Mesenchymal stem cell (in vitro differentiated cells and primary cell): ENCODE data around the gene RPTOR.
A peak's percentile ranks its signal among the peaks of the same experiment; 100 is the strongest.

ENCODE experiments used
- DNase-seq: peaks from one replicate; pipeline ENCODE4 v3.0.0-alpha.2; 2013
- H2AFZ ChIP-seq: one replicate; pipeline ENCODE4 v1.6.1; 2013; ENCODE audit warnings: low read depth, mild to moderate bottlenecking, control low read depth, inconsistent platforms, low read length, moderate library complexity
- H2AK5ac ChIP-seq: 2 replicates; pipeline ENCODE4 v1.6.1; 2013; ENCODE audit warnings: low read length, moderate library complexity, mild to moderate bottlenecking, inconsistent platforms; ENCODE audit not compliant: severe bottlenecking
- H2BK120ac ChIP-seq: one replicate; pipeline ENCODE4 v1.6.1; 2013; ENCODE audit warnings: low read depth, mild to moderate bottlenecking, inconsistent platforms, low read length, moderate library complexity
- H2BK12ac ChIP-seq, 2 experiments: one replicate each; pipeline ENCODE4 v1.6.1; 2013; ENCODE audit warnings: inconsistent platforms in 2 of 2, low read length in 2 of 2, mild to moderate bottlenecking in 2 of 2, moderate library complexity in 2 of 2, control low read depth in 1 of 2
- H2BK15ac ChIP-seq: one replicate; pipeline ENCODE4 v1.6.1; 2013; ENCODE audit warnings: mild to moderate bottlenecking, low read depth, inconsistent platforms; ENCODE audit not compliant: poor library complexity, severe bottlenecking
- H2BK5ac ChIP-seq: 2 replicates; pipeline ENCODE4 v1.6.1; 2013; ENCODE audit warnings: low read depth, mild to moderate bottlenecking, low read length, control low read depth, inconsistent platforms; ENCODE audit not compliant: poor library complexity, severe bottlenecking
- H3K14ac ChIP-seq, 2 experiments: one replicate each; pipeline ENCODE4 v1.6.1; 2013; ENCODE audit warnings: inconsistent platforms in 2 of 2, low read length in 2 of 2, control low read depth in 1 of 2, mild to moderate bottlenecking in 1 of 2, moderate library complexity in 1 of 2
- H3K18ac ChIP-seq, 2 experiments: one replicate each; pipeline ENCODE4 v1.6.1; 2013; ENCODE audit warnings: inconsistent platforms in 2 of 2, low read length in 2 of 2, control low read depth in 1 of 2, low read depth in 1 of 2, mild to moderate bottlenecking in 1 of 2
- H3K23ac ChIP-seq, 2 experiments: one replicate each; pipeline ENCODE4 v1.6.1; 2013; ENCODE audit warnings: inconsistent platforms in 2 of 2, low read length in 2 of 2, mild to moderate bottlenecking in 2 of 2, moderate library complexity in 2 of 2, control low read depth in 1 of 2
- H3K27ac ChIP-seq: 2 replicates; pipeline ENCODE4 v1.5.1; 2013; ENCODE audit warnings: mild to moderate bottlenecking, moderate library complexity, low read length, control low read depth, inconsistent platforms; ENCODE audit not compliant: poor library complexity, severe bottlenecking
- H3K27me3 ChIP-seq, 2 experiments: 2 replicates each; pipeline versions ENCODE4 v1.6.1 to v1.7.0; 2013; ENCODE audit warnings: low read length in 2 of 2, mild to moderate bottlenecking in 2 of 2, moderate library complexity in 2 of 2, control low read depth in 1 of 2, inconsistent platforms in 1 of 2; ENCODE audit not compliant: control insufficient read depth in 1 of 2, insufficient read depth in 1 of 2
- H3K36me3 ChIP-seq, 2 experiments: 2 replicates each; pipeline versions ENCODE4 v1.6.1 to v1.7.0; 2013; ENCODE audit warnings: low read length in 2 of 2, control low read depth in 1 of 2, inconsistent platforms in 1 of 2, low read depth in 1 of 2, mild to moderate bottlenecking in 1 of 2; ENCODE audit not compliant: insufficient read depth in 2 of 2, control insufficient read depth in 1 of 2
- H3K4ac ChIP-seq, 2 experiments: one replicate each; pipeline ENCODE4 v1.6.1; 2013; ENCODE audit warnings: inconsistent platforms in 2 of 2, low read length in 2 of 2, mild to moderate bottlenecking in 2 of 2, moderate library complexity in 2 of 2, control low read depth in 1 of 2, low read depth in 1 of 2
- H3K4me1 ChIP-seq: 2 replicates; pipeline ENCODE4 v1.6.1; 2013; ENCODE audit warnings: low read depth, low read length, control low read depth; ENCODE audit not compliant: control insufficient read depth, insufficient read depth
- H3K4me2 ChIP-seq: 2 replicates; pipeline ENCODE4 v1.6.1; 2013; ENCODE audit warnings: low read length, mild to moderate bottlenecking, inconsistent platforms; ENCODE audit not compliant: poor library complexity, severe bottlenecking
- H3K4me3 ChIP-seq, 2 experiments: 2 replicates each; pipeline versions ENCODE4 v1.5.1 to v1.7.0; 2013; ENCODE audit warnings: low read length in 2 of 2, mild to moderate bottlenecking in 2 of 2, control low read depth in 1 of 2, low read depth in 1 of 2; ENCODE audit not compliant: insufficient read depth in 1 of 2
- H3K79me1 ChIP-seq: replicated peaks from 2 replicates; pipeline ENCODE4 v1.6.1; 2013; ENCODE audit warnings: mild to moderate bottlenecking, control low read depth, low read length, inconsistent platforms; ENCODE audit not compliant: poor library complexity, severe bottlenecking
- H3K9ac ChIP-seq: 2 replicates; pipeline ENCODE4 v1.7.0; 2013; ENCODE audit warnings: mild to moderate bottlenecking, low read length, moderate library complexity
- H3K9me3 ChIP-seq: 2 replicates; pipeline ENCODE4 v1.7.0; 2013; ENCODE audit warnings: mild to moderate bottlenecking, low read length; ENCODE audit not compliant: control insufficient read depth
- H4K8ac ChIP-seq: one replicate; pipeline ENCODE4 v1.6.1; 2013; ENCODE audit warnings: inconsistent platforms, mild to moderate bottlenecking, low read length, moderate library complexity
- H4K91ac ChIP-seq: one replicate; pipeline ENCODE4 v1.6.1; 2013; ENCODE audit warnings: mild to moderate bottlenecking, low read length, inconsistent platforms
- WGBS: methylation state at CpG from one replicate; pipeline ENCODE4 v1.1.7; 2013; ENCODE audit warnings: mixed read lengths; 5-methylcytosine and 5-hydroxymethylcytosine counted together

The RPTOR gene

DNA sequence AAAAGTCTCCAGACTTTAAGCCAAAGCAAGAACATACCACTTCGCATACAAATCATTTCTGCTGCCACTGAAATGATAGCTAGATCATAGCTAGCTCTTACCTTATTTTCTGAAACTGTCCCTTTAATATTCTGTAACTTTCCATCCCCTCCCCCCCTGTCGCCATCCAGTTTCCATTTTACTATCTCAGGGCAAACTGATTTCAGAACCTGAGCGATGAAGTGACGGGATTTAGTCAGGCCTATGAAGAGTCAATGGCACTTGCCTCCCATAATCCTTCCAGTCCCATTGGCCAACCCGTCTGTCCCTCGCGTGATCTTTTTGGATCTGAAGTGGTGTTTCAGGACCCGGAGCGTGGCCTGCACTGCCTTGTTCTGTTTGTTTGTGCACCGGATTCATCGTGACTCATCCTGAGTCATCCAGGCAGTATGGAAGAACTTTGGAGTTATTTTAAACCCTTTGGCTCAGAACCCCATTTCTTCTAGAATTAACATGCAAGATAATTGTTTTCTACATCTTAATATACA is 247.2 kb downstream of the RPTOR start:
- Histone ChIP-seq H2BK15ac (no peak overlapping the region), H3K23ac (no peak overlapping the region), H3K4me3 (no peak overlapping the region), H4K8ac (no peak overlapping the region), H2BK120ac (no peak overlapping the region), H3K79me1 (peaks cover 24% of the 10 kb centered on the region), H3K4me2 (no peak overlapping the region), H4K91ac (no peak overlapping the region), H2BK12ac (peak overlapping the region in 1 of 2 experiments; percentile 25), H3K27ac (peak overlapping the region; percentile 65), H3K18ac (no peak overlapping the region), H3K9ac (peak overlapping the region; percentile 80), H3K14ac (no peak overlapping the region), H3K4ac (no peak overlapping the region), H3K36me3 (peaks cover 5 to 14% of the 10 kb centered on the region in 2 experiments), H2AFZ (no peak overlapping the region), H3K27me3 (no peaks in the 10 kb centered on the region), H2AK5ac (no peak overlapping the region), H2BK5ac (no peak overlapping the region), H3K4me1 (peaks cover 33% of the 10 kb centered on the region), H3K9me3 (peaks cover 4% of the 10 kb centered on the region)
- peak; percentile 100 for DNase-seq
- WGBS = 8% methylated on average over 9 of the region's 11 CpGs

DNA sequence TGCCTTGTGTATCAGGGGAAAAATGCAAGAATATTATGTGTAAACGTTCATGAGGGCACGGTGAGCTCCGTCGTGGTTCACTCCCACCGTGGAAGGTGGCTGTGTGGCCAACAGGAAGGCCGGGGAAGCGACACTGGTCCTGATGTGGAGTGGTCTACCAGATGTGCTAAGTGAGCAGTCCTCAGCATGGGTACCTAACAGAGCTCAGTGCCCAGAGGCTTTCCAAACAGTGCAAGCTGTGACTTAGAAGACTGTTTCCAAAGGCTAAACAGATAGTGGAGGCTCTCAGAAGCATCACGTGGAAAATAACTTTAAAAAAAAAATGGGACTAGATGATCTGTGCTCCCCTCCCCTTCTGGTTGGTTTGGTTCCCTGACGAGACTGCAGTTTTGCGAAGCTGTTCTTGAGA is 247.7 kb downstream of the RPTOR start:
- Histone ChIP-seq H3K4me2 (no peak overlapping the region), H2AK5ac (peak overlapping the region; percentile 69), H3K27ac (peak overlapping the region; percentile 68), H4K91ac (peak overlapping the region; percentile 90), H2BK120ac (peak overlapping the region; percentile 78), H3K4ac (peak overlapping the region; percentile 62 to 100), H2BK12ac (peak overlapping the region; percentile 83 to 100), H3K79me1 (peaks cover 22% of the 10 kb centered on the region), H2BK15ac (peak overlapping the region; percentile 30), H4K8ac (peak overlapping the region; percentile 62), H3K27me3 (no peaks in the 10 kb centered on the region), H3K36me3 (peaks cover 5 to 14% of the 10 kb centered on the region in 2 experiments), H3K4me3 (no peak overlapping the region), H3K9ac (peak overlapping the region; percentile 80), H3K4me1 (peaks cover 33% of the 10 kb centered on the region), H2AFZ (no peak overlapping the region), H3K9me3 (peaks cover 4% of the 10 kb centered on the region), H3K18ac (peak overlapping the region; percentile 73 to 100), H2BK5ac (no peak overlapping the region), H3K23ac (no peak overlapping the region), H3K14ac (peak overlapping the region in 1 of 2 experiments; percentile 97)
- WGBS = 17% methylated on average over 10 of the region's 10 CpGs
- peak; percentile 89 for DNase-seq

DNA sequence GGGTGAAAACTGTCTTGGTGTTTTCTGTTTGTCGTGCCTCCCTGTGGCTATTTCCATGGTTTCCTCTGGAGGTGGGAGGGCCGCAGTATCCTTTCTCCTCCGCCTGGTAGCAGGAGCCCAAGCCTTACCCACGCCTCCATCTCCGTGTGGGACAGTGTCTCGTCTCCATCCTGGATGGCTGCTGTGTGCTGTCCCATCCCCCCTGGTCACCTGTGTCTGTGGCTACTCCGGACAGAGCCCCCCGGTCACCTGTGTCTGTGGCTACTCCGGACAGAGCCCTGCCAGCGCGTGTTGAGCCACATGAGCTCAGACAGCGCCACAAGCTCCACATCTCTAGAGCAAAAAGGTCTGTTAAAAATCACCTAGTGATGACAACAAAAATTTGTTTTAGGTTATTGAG is 248.8 kb downstream of the RPTOR start:
- DNase-seq = no peak
- H2BK5ac ChIP-seq = no peak overlapping the region
- no peaks in the 10 kb centered on the region for H3K9me3 ChIP-seq
- peaks cover 33% of the 10 kb centered on the region for H3K4me1 ChIP-seq
- H3K4me2 ChIP-seq = no peak overlapping the region
- H2BK120ac ChIP-seq = peak overlapping the region; percentile 94
- H4K8ac ChIP-seq = peak overlapping the region; percentile 86
- H3K23ac ChIP-seq = no peak overlapping the region
- no peaks in the 10 kb centered on the region for H3K27me3 ChIP-seq
- no peak overlapping the region for H3K4me3 ChIP-seq
- no peak overlapping the region for H2AFZ ChIP-seq
- peak overlapping the region; percentile 80 for H3K9ac ChIP-seq
- no peak overlapping the region for H3K27ac ChIP-seq
- peak overlapping the region; percentile 15 to 100 for H2BK12ac ChIP-seq
- peak overlapping the region; percentile 79 to 97 for H3K4ac ChIP-seq
- H2BK15ac ChIP-seq = peak overlapping the region; percentile 83
- H3K36me3 ChIP-seq = peaks cover 9 to 22% of the 10 kb centered on the region in 2 experiments
- H3K18ac ChIP-seq = peak overlapping the region; percentile 93 to 98
- H3K14ac ChIP-seq = peak overlapping the region in 1 of 2 experiments; percentile 95
- peak overlapping the region; percentile 97 for H4K91ac ChIP-seq
- whole genome bisulfite sequencing = 96% methylated on average over 11 of the region's 12 CpGs
- peak overlapping the region; percentile 54 for H2AK5ac ChIP-seq
- peaks cover 27% of the 10 kb centered on the region for H3K79me1 ChIP-seq

DNA sequence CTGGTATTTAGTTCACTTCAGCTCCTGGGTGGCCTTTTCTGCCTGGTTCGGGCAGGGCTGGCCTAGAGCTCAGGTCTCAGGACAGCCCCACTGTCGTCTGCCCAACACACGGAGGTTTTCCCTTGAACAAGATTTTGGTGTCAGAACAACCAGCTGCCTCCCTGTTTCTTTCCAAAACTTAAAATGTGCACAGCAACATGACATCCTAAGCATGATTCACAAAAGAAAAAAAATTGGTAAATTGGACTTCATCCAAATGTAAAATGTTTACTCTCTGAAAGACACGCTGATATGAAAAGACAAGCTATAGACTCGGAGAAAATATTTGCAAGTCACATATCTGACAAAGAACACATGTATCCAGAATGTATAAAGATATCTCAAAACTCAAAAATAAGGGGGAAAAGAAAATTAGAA is 249.2 kb downstream of the RPTOR start:
- H3K79me1 ChIP-seq = peaks cover 27% of the 10 kb centered on the region
- H3K4me1 ChIP-seq = peaks cover 33% of the 10 kb centered on the region
- no peak overlapping the region for H2BK5ac ChIP-seq
- no peak overlapping the region for H4K91ac ChIP-seq
- peak overlapping the region; percentile 80 for H3K9ac ChIP-seq
- peak overlapping the region in 1 of 2 experiments; percentile 97 for H3K4ac ChIP-seq
- peaks cover 9 to 24% of the 10 kb centered on the region in 2 experiments for H3K36me3 ChIP-seq
- no peaks in the 10 kb centered on the region for H3K27me3 ChIP-seq
- no peak overlapping the region for H3K4me2 ChIP-seq
- no peak overlapping the region for H3K27ac ChIP-seq
- no peak overlapping the region for H4K8ac ChIP-seq
- DNase-seq = peak; percentile 72
- peak overlapping the region; percentile 15 to 75 for H2BK12ac ChIP-seq
- no peak overlapping the region for H2BK15ac ChIP-seq
- H2AK5ac ChIP-seq = no peak overlapping the region
- no peak overlapping the region for H2AFZ ChIP-seq
- no peak overlapping the region for H3K14ac ChIP-seq
- H3K18ac ChIP-seq = peak overlapping the region; percentile 93 to 98
- no peak overlapping the region for H3K4me3 ChIP-seq
- H2BK120ac ChIP-seq = no peak overlapping the region
- 71% methylated on average over 3 of the region's 5 CpGs for WGBS
- H3K23ac ChIP-seq = no peak overlapping the region
- H3K9me3 ChIP-seq = no peaks in the 10 kb centered on the region
